Right lobe of liver (tissue), 4 donors: ENCODE data around the gene SH3GLB2.

ENCODE experiments used
- CTCF ChIP-seq, 4 donors: fragments of 200-600 bp in 3 of 4; fragments of 450-650 bp in 1 of 4; IDR thresholded peaks; one replicate each; pipeline versions ENCODE4 v1.5.1 to v1.8.0; 2016 to 2022; ENCODE audit warnings: antibody characterized with exemption in 4 of 4, mild to moderate bottlenecking in 2 of 4
- POLR2A ChIP-seq: fragments of 450-650 bp; IDR thresholded peaks from one replicate; pipeline ENCODE4 v1.6.1; 2017; ENCODE audit warnings: antibody characterized with exemption, mild to moderate bottlenecking
- donor health status: DM: no; HTN: no; CAD: no.
- donor health status: DM: no; HTN: no; CAD: no.
- donor health status: DM: no; HTN: yes; CAD: no.

GRCh38 chr9:129032541-129033159, 4.5 kb upstream of the SH3GLB2 start:
- TF ChIP-seq POLR2A (no peak), CTCF (IDR thresholded peaks at IDR 0.05) (no peak)
